GM12892 (cell line): ENCODE measurements around the gene ADAMTS2.

ENCODE experiments used
- DNase-seq: peaks from one replicate; pipeline ENCODE4 v3.0.0; 2011; ENCODE audit not compliant: insufficient read length
- FAIRE-seq: peaks from 2 replicates; lab custom pipeline; 2011; peaks lifted over from hg19 to GRCh38; lab: Jason Lieb, UNC
- POLR2A ChIP-seq: IDR thresholded peaks from 2 replicates; pipeline ENCODE4 v1.6.1; 2011; ENCODE audit warnings: low read depth, low read length, control low read depth
- POLR2AphosphoS5 ChIP-seq: IDR thresholded peaks from 2 replicates; pipeline ENCODE4 v1.6.1; 2011; ENCODE audit warnings: low read depth, low read length, control low read depth
- TAF1 ChIP-seq: IDR thresholded peaks from 2 replicates; pipeline ENCODE4 v1.6.1; 2011; ENCODE audit warnings: low read depth, mild to moderate bottlenecking, control low read depth, low read length, borderline replicate concordance

The ADAMTS2 gene

GRCh38 chr5:179318221-179318955, 26.9 kb downstream of the ADAMTS2 start:
- FAIRE-seq (no peak), DNase-seq (no peak)
- TF ChIP-seq POLR2A (no peak), TAF1 (no peak), POLR2AphosphoS5 (no peak)

GRCh38 chr5:179317411-179318220, 27.6 kb downstream of the ADAMTS2 start:
- TF ChIP-seq TAF1: no peak
- no peak for TF ChIP-seq POLR2A
- TF ChIP-seq POLR2AphosphoS5: no peak
- no peak for FAIRE-seq
- DNase-seq: no peak

GRCh38 chr5:179316982-179317381, 28.3 kb downstream of the ADAMTS2 start:
- no peak for FAIRE-seq
- no peak for DNase-seq
- no peak for TF ChIP-seq POLR2AphosphoS5
- no peak for TF ChIP-seq POLR2A
- TF ChIP-seq TAF1: no peak

- TF ChIP-seq TAF1: no peak
These were observed 29.1 kb downstream of the ADAMTS2 start for GRCh38 chr5:179316111-179316551.

GRCh38 chr5:179315356-179315890, 29.8 kb downstream of the ADAMTS2 start:
- FAIRE-seq (no peak), DNase-seq (no peak)
- TF ChIP-seq POLR2AphosphoS5: no peak
- TF ChIP-seq POLR2A: no peak
- TF ChIP-seq TAF1: no peak

More at GRCh38 chr5:179316111-179316551, 29.1 kb downstream of the ADAMTS2 start:
- FAIRE-seq: no peak
- no peak for DNase-seq

- DNase-seq (no peak), FAIRE-seq (no peak)
- TF ChIP-seq POLR2AphosphoS5 (no peak), POLR2A (no peak), TAF1 (no peak)
These were observed 30.5 kb downstream of the ADAMTS2 start for GRCh38 chr5:179314606-179315355.

GRCh38 chr5:179313849-179314521, 31.3 kb downstream of the ADAMTS2 start:
- FAIRE-seq (no peak), DNase-seq (no peak)
- TF ChIP-seq POLR2A (no peak), POLR2AphosphoS5 (no peak), TAF1 (no peak)

- FAIRE-seq (no peak), DNase-seq (no peak)
- TF ChIP-seq POLR2A (no peak), TAF1 (no peak), POLR2AphosphoS5 (no peak)
These were observed 32.6 kb downstream of the ADAMTS2 start for GRCh38 chr5:179312557-179313235.

- no peak for DNase-seq
- no peak for TF ChIP-seq POLR2AphosphoS5
- no peak for TF ChIP-seq TAF1
- no peak for TF ChIP-seq POLR2A
- FAIRE-seq: no peak
These were observed 33.7 kb downstream of the ADAMTS2 start for GRCh38 chr5:179311581-179311980.

- no peak for DNase-seq
- no peak for TF ChIP-seq TAF1
- TF ChIP-seq POLR2A: no peak
- no peak for TF ChIP-seq POLR2AphosphoS5
- FAIRE-seq: no peak
These were observed 34.2 kb downstream of the ADAMTS2 start for GRCh38 chr5:179311091-179311470.

GRCh38 chr5:179310439-179311090, 34.7 kb downstream of the ADAMTS2 start:
- no peak for DNase-seq
- TF ChIP-seq POLR2A: no peak
- no peak for TF ChIP-seq TAF1
- TF ChIP-seq POLR2AphosphoS5: no peak
- FAIRE-seq: no peak
